ENCODE data around the gene KRTAP4-8.
"Not testable (repeated sequence)": the region's sequence is repeated elsewhere in the genome, so short reads cannot be mapped to it uniquely, and the experiment has no call there.

The KRTAP4-8 gene

GRCh38 chr17:41108728-41109386, 10.9 kb upstream of the KRTAP4-8 start:
- not testable (repeated sequence) for DNase-seq (ENCODE audit: low read depth, low spot score)

DNA sequence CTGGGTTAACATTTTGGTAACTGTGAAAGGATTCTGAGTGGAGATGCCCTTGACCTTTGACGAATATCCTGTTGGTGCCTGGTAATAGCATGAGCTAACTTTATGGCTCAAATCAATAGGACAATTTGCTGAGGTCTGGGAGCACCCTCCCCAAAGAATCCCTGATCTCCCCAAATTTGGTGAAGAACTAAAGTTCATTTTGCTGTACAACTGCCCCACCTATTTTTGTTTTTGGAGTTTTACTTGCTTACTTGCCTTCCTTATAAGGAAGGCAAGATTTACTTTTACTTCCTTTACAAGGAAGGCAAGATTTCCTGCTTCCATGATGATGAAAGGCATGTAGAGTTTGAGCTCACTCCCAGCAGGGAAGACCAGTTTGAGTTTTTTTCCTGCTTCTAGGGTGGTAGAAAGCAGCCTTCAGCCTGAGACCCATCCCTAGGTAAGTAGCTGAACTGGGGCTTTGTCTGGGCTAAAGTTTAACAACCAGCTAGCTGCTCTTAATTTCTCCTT, 10.1 kb upstream of the KRTAP4-8 start:
- no peak for DNase-seq (ENCODE audit: low read depth, low spot score)

GRCh38 chr17:41105347-41105746, 7.4 kb upstream of the KRTAP4-8 start, which contains the start of gene KRTAP4-9:
Gene KRTAP4-9, plus strand, starts transcription at chr17:41105389. Its CDS starts 0 bp downstream, at chr17:41105389.
- not testable (repeated sequence) for DNase-seq (ENCODE audit: low read depth, low spot score)

GRCh38 chr17:41104386-41105038, 6.6 kb upstream of the KRTAP4-8 start:
- DNase-seq (ENCODE audit: low read depth, low spot score) = peak; percentile 18

- no peak for DNase-seq (ENCODE audit: low read depth, low spot score)
These were observed 6.0 kb upstream of the KRTAP4-8 start for GRCh38 chr17:41103896-41104295.

- no peak for DNase-seq (ENCODE audit: low read depth, low spot score)
These were observed 3.8 kb upstream of the KRTAP4-8 start, which contains the start of gene KRTAP4-16 for GRCh38 chr17:41101586-41102259. Gene KRTAP4-16, minus strand, starts transcription at chr17:41102209. Its CDS starts 0 bp downstream, at chr17:41102209.

DNA sequence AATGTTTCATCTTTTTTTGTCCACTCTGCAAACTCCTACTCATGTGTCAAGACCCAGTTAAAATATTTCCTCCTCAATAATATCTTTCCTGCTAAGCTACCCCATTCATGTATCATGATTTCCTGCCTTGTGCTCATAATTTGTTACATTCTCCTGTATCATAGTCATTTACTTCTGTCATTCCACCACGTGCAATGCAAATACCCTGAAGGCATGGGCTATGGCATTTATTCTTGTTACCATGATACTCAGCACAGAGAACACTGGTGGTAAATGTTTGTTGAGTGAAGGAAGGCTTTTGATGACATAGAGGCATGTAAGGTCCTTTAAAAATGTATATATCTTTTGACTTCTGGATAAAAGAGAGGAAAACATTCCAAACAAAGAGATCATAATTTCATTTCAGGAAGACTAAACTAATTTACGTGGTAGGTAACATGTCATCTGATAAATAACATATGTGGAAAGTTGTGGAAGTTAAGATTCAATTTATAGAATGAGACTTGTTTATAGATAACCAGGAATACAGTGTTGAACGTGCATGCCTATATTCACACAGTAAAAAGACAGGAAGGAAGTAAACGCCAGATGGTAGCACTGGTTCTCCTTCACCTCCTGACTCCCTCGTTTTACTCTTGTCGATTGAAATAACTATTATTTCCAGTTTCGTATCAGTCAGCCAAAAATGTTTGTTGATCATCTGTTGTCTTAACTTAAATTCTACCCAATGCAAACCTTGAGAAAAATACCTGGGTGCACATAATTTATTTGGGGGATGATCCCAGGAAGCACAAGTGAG, 1.9 kb upstream of the KRTAP4-8 start:
- not testable (repeated sequence) for DNase-seq (ENCODE audit: low read depth, low spot score)

- no peak for DNase-seq (ENCODE audit: low read depth, low spot score)
These were observed 539 bp upstream of the KRTAP4-8 start for GRCh38 chr17:41098481-41098880.

GRCh38 chr17:41096055-41096454, 1.9 kb downstream of the KRTAP4-8 start:
- DNase-seq (ENCODE audit: low read depth, low spot score) = no peak

DNA sequence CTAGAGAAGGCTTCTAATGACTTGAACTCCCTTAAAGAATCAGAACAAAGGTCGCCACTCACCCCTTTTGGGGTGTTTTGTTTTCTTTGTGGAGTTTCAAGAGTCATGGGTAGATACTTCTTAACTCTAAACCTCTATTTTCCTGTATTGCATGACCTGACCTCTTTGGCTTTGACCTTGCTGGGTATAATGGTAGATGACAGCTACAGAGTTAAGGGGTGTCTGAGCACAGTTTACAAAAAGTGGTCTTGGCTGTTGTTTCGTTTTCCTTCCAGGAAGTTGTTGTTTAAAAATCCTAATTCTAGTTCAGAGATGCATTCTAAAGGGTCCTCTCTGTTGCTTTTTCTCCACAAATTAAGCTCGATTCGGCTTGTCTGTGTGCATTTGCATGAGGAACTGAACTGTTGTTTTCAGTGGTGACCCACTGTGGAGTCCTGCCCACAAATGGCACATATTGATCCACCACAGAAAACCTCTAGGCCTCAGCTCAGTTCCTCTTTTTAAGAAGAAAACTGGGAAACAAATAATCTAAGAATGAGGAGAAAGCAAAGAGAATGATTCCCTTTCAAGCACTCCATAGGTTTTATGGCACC, 9.1 kb downstream of the KRTAP4-8 start:
- not testable (repeated sequence) for DNase-seq (ENCODE audit: low read depth, low spot score)

DNA sequence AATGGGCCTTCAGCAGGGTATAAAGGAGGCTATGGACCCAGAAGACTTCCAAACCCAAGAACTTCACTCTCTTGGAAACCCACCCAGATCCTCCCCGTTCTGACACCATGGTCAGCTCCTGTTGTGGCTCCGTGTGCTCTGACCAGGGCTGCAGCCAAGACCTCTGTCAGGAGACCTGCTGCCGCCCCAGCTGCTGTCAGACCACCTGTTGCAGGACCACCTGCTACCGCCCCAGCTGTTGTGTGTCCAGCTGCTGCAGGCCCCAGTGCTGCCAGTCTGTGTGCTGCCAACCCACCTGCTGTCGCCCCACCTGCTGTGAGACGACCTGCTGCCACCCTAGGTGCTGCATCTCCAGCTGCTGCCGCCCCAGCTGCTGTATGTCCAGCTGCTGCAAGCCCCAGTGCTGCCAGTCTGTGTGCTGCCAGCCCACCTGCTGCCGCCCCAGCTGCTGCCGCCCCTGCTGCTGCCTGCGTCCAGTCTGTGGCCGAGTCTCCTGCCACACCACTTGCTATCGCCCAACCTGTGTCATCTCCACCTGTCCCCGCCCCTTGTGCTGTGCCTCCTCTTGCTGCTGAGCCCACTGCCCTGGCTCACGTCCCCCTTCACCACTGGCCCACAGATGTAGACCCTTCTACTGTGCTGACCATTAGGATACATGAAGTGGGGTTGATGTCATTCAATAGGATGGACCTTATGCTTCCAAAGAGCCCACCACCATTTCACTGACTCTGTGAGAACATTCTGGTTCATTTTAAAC, 13.7 kb downstream of the KRTAP4-8 start, which contains the start of gene KRTAP4-7:
Gene KRTAP4-7, plus strand, starts transcription at position 51 of the 757 bp plus-strand sequence. Its CDS starts 57 bp downstream, at position 108.
- DNase-seq (ENCODE audit: low read depth, low spot score) = not testable (repeated sequence)

DNA sequence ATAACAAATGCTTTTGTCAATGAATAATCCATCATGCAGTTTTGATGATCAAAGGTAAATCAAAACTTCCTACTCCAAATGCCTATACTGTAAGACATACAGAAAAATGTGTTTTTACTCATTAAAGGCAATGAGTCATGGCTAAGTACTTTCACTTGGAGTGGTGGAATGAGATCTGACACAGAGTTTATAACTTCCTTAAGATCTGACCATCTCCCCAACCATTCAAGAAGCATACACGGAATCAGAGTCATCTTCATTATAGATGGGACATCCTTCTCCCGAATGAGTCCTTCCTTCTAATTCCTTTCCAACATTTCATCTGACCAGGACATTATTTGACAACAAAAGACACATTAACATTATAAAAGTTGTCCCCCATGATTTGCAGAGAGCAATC, 14.5 kb downstream of the KRTAP4-8 start:
- not testable (repeated sequence) for DNase-seq (ENCODE audit: low read depth, low spot score)

DNA sequence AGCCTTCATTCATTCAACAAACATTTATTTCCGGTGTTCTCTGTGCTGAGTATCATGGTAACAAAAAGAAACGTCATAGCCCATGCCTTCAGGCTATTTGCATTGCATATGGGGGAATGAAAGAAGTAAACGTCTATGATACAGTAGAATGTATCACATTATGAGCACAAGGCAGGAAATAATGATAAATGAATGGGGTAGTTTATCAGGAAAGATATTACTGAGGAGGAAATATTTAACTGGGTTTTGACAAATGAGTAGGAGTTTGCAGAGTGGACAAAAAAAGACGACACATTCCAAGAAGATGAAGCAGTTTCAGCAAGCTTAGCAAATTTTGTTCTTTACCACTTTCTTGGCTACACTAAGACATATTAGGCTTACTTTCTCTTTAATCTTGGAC, 15.3 kb downstream of the KRTAP4-8 start:
- no peak for DNase-seq (ENCODE audit: low read depth, low spot score)

DNA sequence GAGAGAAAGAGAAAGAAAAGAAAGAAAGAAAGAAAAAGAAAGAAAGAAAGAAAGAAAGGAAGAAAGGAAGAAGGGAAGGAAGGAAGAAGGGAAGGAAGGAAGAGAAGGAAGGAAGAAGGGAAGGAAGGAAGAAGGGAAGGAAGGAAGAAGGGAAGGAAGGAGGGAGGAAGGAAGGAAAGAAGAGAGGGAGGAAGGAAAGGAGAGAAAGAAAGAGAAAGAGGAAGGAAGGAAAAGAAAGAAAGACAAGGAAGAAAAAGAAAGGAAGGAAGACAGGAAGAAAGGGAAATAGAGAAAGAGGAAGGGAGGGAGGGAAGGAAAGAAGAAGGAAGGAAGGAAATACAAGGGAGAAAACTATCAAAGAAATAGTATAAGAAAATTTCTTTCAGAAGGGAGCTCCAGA, 21.2 kb downstream of the KRTAP4-8 start:
- DNase-seq (ENCODE audit: low read depth, low spot score) = no peak

- no peak for DNase-seq (ENCODE audit: low read depth, low spot score)
These were observed 24.3 kb downstream of the KRTAP4-8 start for GRCh38 chr17:41073676-41074075.

DNA sequence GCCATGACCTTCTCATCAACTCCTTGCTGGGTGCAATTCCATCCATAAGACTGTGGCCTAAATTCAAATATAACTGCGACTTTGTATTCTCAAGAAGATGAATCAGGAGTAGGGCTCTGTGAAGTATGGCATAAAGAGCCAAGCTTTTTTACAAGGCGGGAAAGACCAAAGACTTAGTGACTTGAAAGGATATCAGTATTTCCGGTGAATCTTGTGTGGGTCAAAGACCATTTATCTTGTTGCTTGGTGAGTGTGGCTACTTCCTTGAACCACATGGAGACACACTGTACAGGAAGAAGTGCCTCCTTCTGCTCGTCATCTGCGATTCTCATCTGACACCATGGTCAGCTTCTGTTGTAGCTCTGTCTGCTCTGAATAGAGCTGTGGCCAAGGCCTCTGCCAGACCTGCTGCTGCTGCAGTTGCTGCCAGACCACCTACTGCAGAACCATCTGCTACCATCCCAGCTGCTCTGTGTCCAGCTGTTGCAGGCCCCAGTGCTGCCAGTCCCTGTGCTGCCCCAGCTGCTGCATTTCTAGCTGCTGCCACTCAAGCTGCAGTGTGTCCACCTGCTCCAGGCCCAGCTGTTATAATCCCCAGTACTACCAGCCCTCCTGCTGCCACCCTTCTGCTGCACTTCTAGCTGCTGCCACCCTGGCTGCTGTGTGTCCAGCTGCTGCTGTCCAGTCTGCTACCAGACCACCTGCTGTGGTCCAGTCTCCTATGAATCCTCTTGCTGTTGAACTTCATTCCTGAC, 26.2 kb downstream of the KRTAP4-8 start:
- DNase-seq (ENCODE audit: low read depth, low spot score) = no peak

DNA sequence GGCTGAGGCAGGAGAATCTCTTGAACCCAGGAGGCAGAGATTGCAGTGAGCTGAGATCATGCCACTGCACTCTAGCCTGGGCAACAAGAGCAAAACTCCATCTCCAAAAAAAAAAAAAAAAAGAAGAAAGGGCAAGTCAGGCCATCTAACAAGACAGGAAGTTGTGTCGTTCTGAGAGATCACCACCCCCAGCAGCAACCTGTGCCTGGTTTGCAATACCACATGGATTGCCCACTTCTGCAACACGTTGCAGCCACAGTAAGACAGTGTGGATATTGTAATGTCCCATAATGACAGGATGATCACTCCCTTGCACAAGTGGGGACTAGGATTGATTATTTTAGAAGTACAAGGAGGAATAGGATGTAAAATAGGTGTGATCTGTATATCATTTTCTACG, 28.9 kb downstream of the KRTAP4-8 start:
- no peak for DNase-seq (ENCODE audit: low read depth, low spot score)

- DNase-seq (ENCODE audit: low read depth, low spot score) = no peak
These were observed 30.7 kb downstream of the KRTAP4-8 start for GRCh38 chr17:41067281-41067680.

GRCh38 chr17:41065829-41066624, 31.9 kb downstream of the KRTAP4-8 start, which contains the start of gene KRTAP2-4:
Gene KRTAP2-4, minus strand, starts transcription at chr17:41065879. Its CDS starts 34 bp downstream, at chr17:41065845.
- peak; percentile 63 for DNase-seq (ENCODE audit: low read depth, low spot score)
